Measurements from ENCODE around the gene ZNF575. TPM values are rescaled to one million over a fixed set of nuclear protein-coding genes. Genes with fewer than 3 reads are reported as not detected.

The ZNF575 gene
- total RNA-seq, 2 experiments from 2014 or later = 2.0 TPM; not detected in 1

- no peak for DNase-seq (ENCODE audit: low spot score)
- peak overlapping the region; percentile 89 for H3K4me3 ChIP-seq (ENCODE audit: low read depth, low read length, poor library complexity, severe bottlenecking)
- peaks cover 11% of the 10 kb centered on the region; the same call in 1 of the 2 replicates for H3K79me2 ChIP-seq (ENCODE audit: insufficient read depth, low read depth, low read length)
- H3K4me2 ChIP-seq (ENCODE audit: low read length) = peak overlapping the region; percentile 96
- H3K27ac ChIP-seq (ENCODE audit: low read depth, low read length, poor library complexity, severe bottlenecking) = peak overlapping the region; percentile 37
- POLR2A ChIA-PET = interaction anchor here (0.6 to 1.3 kb wide), 5 partner anchors 9 to 201 kb away, joined by 3 to 8 read pairs (median 3); partner anchors contain the start of genes IRGQ and ZNF576
- BruUV-seq (replicated peaks) = TSS peak; percentile 68
- H3K4me1 ChIP-seq (ENCODE audit: insufficient read depth, low read length, poor library complexity, severe bottlenecking) = peaks cover 12% of the 10 kb centered on the region
- H3K9me2 ChIP-seq (ENCODE audit: insufficient read depth, low read length) = no peaks in the 10 kb centered on the region
- H4K20me1 ChIP-seq (ENCODE audit: insufficient read depth, low read length) = no peaks in the 10 kb centered on the region
- TF ChIP-seq EZH2phosphoT487 (IDR thresholded peaks at IDR 0.05; ENCODE audit: borderline replicate concordance, low read depth, low read length) = no peak
- no peak for TF ChIP-seq CTCF (conservative IDR thresholded peaks at IDR 0.05; ENCODE audit: low read length)
- intact Hi-C loops (cut with micrococcal nuclease; ENCODE audit: unreplicated experiment) = loop anchor here (1.0 kb wide), 1 partner anchor 22 kb away; the partner anchor contains the start of genes IRGQ and ZNF576
- CTCF ChIA-PET (ENCODE audit: unreplicated experiment) = no interaction called here
- peak overlapping the region; percentile 59; the same call in 1 of the 2 replicates for H2AFZ ChIP-seq (ENCODE audit: low read length)
- no peaks in the 10 kb centered on the region for H3K9me3 ChIP-seq (ENCODE audit: low read length)
- peaks cover 10% of the 10 kb centered on the region for H3K36me3 ChIP-seq (ENCODE audit: insufficient read depth, low read length)
Measured at GRCh38 chr19:43574424-43575155, 41.6 kb downstream of the ZNF575 start.

- Histone ChIP-seq H3K9me3 (ENCODE audit: low read length) (no peaks in the 10 kb centered on the region), H3K4me2 (ENCODE audit: low read length) (peak within 1 kb of the TSS; percentile 96), H4K20me1 (ENCODE audit: insufficient read depth, low read length) (no peaks in the 10 kb centered on the region), H3K36me3 (ENCODE audit: insufficient read depth, low read length) (peaks cover 10% of the 10 kb centered on the region), H3K27ac (ENCODE audit: low read depth, low read length, poor library complexity, severe bottlenecking) (peak within 1 kb of the TSS; percentile 37), H3K79me2 (ENCODE audit: insufficient read depth, low read depth, low read length) (peaks cover 11% of the 10 kb centered on the region; the same call in 1 of the 2 replicates), H3K9me2 (ENCODE audit: insufficient read depth, low read length) (no peaks in the 10 kb centered on the region), H2AFZ (ENCODE audit: low read length) (peak within 1 kb of the TSS; percentile 96), H3K4me3 (ENCODE audit: low read depth, low read length, poor library complexity, severe bottlenecking) (peak within 1 kb of the TSS; percentile 89), H3K4me1 (ENCODE audit: insufficient read depth, low read length, poor library complexity, severe bottlenecking) (peaks cover 15% of the 10 kb centered on the region)
- BruUV-seq (replicated peaks) = no TSS peak
- POLR2A ChIA-PET = interaction anchor here (0.7 to 1.3 kb wide), 6 partner anchors 9 to 201 kb away, joined by 3 to 8 read pairs (median 3); partner anchors contain the start of genes IRGQ and ZNF576
- CTCF ChIA-PET (ENCODE audit: unreplicated experiment) = no interaction called here
- TF ChIP-seq CTCF (conservative IDR thresholded peaks at IDR 0.05; ENCODE audit: low read length) (no peak), EZH2phosphoT487 (IDR thresholded peaks at IDR 0.05; ENCODE audit: borderline replicate concordance, low read depth, low read length) (no peak)
- intact Hi-C loops (cut with micrococcal nuclease; ENCODE audit: unreplicated experiment) = loop anchor here (1.0 kb wide), 1 partner anchor 21 kb away; the partner anchor contains the start of genes IRGQ and ZNF576
- DNase-seq (ENCODE audit: low spot score) = peak; percentile 98
Measured at GRCh38 chr19:43575156-43575950, 42.4 kb downstream of the ZNF575 start, which contains the start of the genes PINLYP and XRCC1. Gene PINLYP, plus strand, starts transcription at chr19:43575801. Its CDS starts 1,391 bp downstream, at chr19:43577192. Gene XRCC1, minus strand, starts transcription at chr19:43575527. Its CDS starts 69 bp downstream, at chr19:43575458.

All from OCI-LY7 (cell line).